Middle frontal gyrus (tissue), 1 donor: ENCODE data around the gene PIK3R1.
A peak's percentile ranks its signal among the peaks of the same experiment; 100 is the strongest.

ENCODE experiments used
- DNase-seq: peaks from one replicate; pipeline ENCODE4 v3.0.0-alpha.2; 2015; ENCODE audit warnings: low spot score; ENCODE audit errors: extremely low spot score

PIK3R1 gene

GRCh38 chr5:68325065-68325580 lies 109.6 kb downstream of the PIK3R1 start:
- DNase-seq, result no peak

GRCh38 chr5:68329554-68330255 lies 114.1 kb downstream of the PIK3R1 start:
- DNase-seq, result no peak

- no peak for DNase-seq
Measured at GRCh38 chr5:68330574-68330973, 115.0 kb downstream of the PIK3R1 start.

- no peak for DNase-seq
Measured at GRCh38 chr5:68331192-68332079, 115.9 kb downstream of the PIK3R1 start.

- DNase-seq, result no peak
Measured at GRCh38 chr5:68332080-68332451, 116.5 kb downstream of the PIK3R1 start.

- no peak for DNase-seq
Measured at GRCh38 chr5:68332556-68332955, 117.0 kb downstream of the PIK3R1 start.

GRCh38 chr5:68333649-68334552 lies 118.3 kb downstream of the PIK3R1 start:
- no peak for DNase-seq

- no peak for DNase-seq
Measured at GRCh38 chr5:68334553-68334886, 119.0 kb downstream of the PIK3R1 start.

- no peak for DNase-seq
Measured at GRCh38 chr5:68335075-68335474, 119.5 kb downstream of the PIK3R1 start.

- DNase-seq, result no peak
Measured at GRCh38 chr5:68336200-68336599, 120.6 kb downstream of the PIK3R1 start.

GRCh38 chr5:68337235-68337634 lies 121.7 kb downstream of the PIK3R1 start:
- DNase-seq, result no peak

- DNase-seq, result no peak
Measured at GRCh38 chr5:68339921-68340321, 124.4 kb downstream of the PIK3R1 start.

GRCh38 chr5:68341006-68341405 lies 125.5 kb downstream of the PIK3R1 start:
- DNase-seq, result no peak

GRCh38 chr5:68342693-68343092 lies 127.1 kb downstream of the PIK3R1 start:
- DNase-seq, result no peak

GRCh38 chr5:68343421-68343826 lies 127.9 kb downstream of the PIK3R1 start:
- peak; percentile 46 for DNase-seq

- DNase-seq, result peak; percentile 62
Measured at GRCh38 chr5:68344447-68345111, 129.0 kb downstream of the PIK3R1 start.

- no peak for DNase-seq
Measured at GRCh38 chr5:68345171-68345570, 129.6 kb downstream of the PIK3R1 start.

- DNase-seq, result no peak
Measured at GRCh38 chr5:68345582-68345981, 130.0 kb downstream of the PIK3R1 start.

GRCh38 chr5:68347536-68347935 lies 132.0 kb downstream of the PIK3R1 start:
- DNase-seq, result no peak

GRCh38 chr5:68348447-68349222 lies 133.1 kb downstream of the PIK3R1 start:
- no peak for DNase-seq
